Kidney (tissue), 14 donors: ENCODE measurements around the gene FAM221B. TPM values are rescaled to one million over a fixed set of nuclear protein-coding genes. Genes with fewer than 3 reads are reported as not detected.

Source experiments
- DNase-seq, 5 donors: peaks; one replicate each; pipeline ENCODE4 v3.0.0-alpha.2; 2013 to 2020
- FAIRE-seq: peaks from 2 replicates; lab custom pipeline; 2012; peaks lifted over from hg19 to GRCh38; lab: Jason Lieb, UNC
- H3K27ac ChIP-seq, 2 donors: one replicate each; pipeline ENCODE4 v1.7.0; 2013; ENCODE audit warnings: low read depth in 2 of 2, low read length in 2 of 2, inconsistent platforms in 1 of 2
- H3K27me3 ChIP-seq: one replicate; pipeline ENCODE4 v1.7.1; 2013; ENCODE audit warnings: low read length, inconsistent platforms; ENCODE audit not compliant: control insufficient read depth, insufficient read depth
- H3K36me3 ChIP-seq, 3 donors: one replicate each; pipeline versions ENCODE4 v1.7.0 to v1.7.1; 2013; ENCODE audit warnings: low read length in 3 of 3, control low read depth in 1 of 3, inconsistent platforms in 1 of 3; ENCODE audit not compliant: insufficient read depth in 3 of 3, control insufficient read depth in 2 of 3
- H3K4me1 ChIP-seq, 3 donors: one replicate each; pipeline versions ENCODE4 v1.7.0 to v1.7.1; 2013; ENCODE audit warnings: low read length in 3 of 3, inconsistent platforms in 1 of 3, low read depth in 1 of 3; ENCODE audit not compliant: control insufficient read depth in 2 of 3, insufficient read depth in 2 of 3
- H3K4me3 ChIP-seq, 3 donors: one replicate each; pipeline versions ENCODE4 v1.7.0 to v1.8.1; 2013; ENCODE audit warnings: low read length in 3 of 3, control low read depth in 1 of 3, inconsistent platforms in 1 of 3
- H3K9ac ChIP-seq, 3 donors: one replicate each; pipeline versions ENCODE4 v1.7.0 to v1.7.1; 2013; ENCODE audit warnings: low read length in 3 of 3, control low read depth in 1 of 3, inconsistent platforms in 1 of 3
- H3K9me3 ChIP-seq, 3 donors: one replicate each; pipeline versions ENCODE4 v1.7.0 to v1.7.1; 2013; ENCODE audit warnings: low read length in 3 of 3, control low read depth in 1 of 3, inconsistent platforms in 1 of 3; ENCODE audit not compliant: control insufficient read depth in 2 of 3, insufficient read depth in 1 of 3
- CTCF ChIP-seq: IDR thresholded peaks from 3 replicates; pipeline ENCODE4 v1.5.1; 2012; ENCODE audit warnings: mild to moderate bottlenecking, moderate library complexity, borderline replicate concordance; ENCODE audit not compliant: insufficient read depth; ENCODE audit errors: extremely low read depth
- intact Hi-C: fragments of 100-400 bp; cut with DNase I; formaldehyde crosslinking; loops from one replicate; pipeline ENCODE4 v1.11.1; 2022
- polyA plus RNA-seq: library from polyadenylated mRNA; stranded (reverse); fragments of 350-450 nt; fragmentation: Illumina TruSeq; extraction: RNeasy Lipid Tissue Mini Kit (QIAGEN cat#74804); gene quantifications from one replicate; pipeline ENCODE4 v1.2.3, GENCODE V29; 2014; ENCODE audit warnings: low read depth, low replicate concordance; ENCODE audit not compliant: insufficient read depth
- total RNA-seq: library from RNA; stranded (reverse); fragmentation: NEBNext Ultra II Directional; extraction: Animal tissue kit (Norgen Biotek cat#: 25700); gene quantifications from one replicate; pipeline ENCODE4 v1.2.1, GENCODE V29; 2021
- donor health status: control.
- donor health status: control.
- donor health status: control.
- donor health status: control.
- donor health status: control.
- donor health status: DM: yes; HTN: yes; CAD: no.
- donor health status: Normal renal cell carcinoma (clear cell type).

Gene FAM221B
- total and polyA plus RNA-seq, 2 donors from 2014 or later, result not detected

GRCh38 chr9:35870351-35870923, 41.9 kb upstream of the FAM221B start, which contains the start of gene OR13J1:
OR13J1 (minus strand) TSS chr9:35870401; CDS start chr9:35870401, 0 bp downstream.
- Histone ChIP-seq H3K27ac (no peak within 1 kb of the TSS), H3K9ac (no peak within 1 kb of the TSS), H3K4me1 (no peaks in the 10 kb centered on the region), H3K9me3 (no peaks in the 10 kb centered on the region), H3K4me3 (no peak within 1 kb of the TSS), H3K36me3 (no peaks in the 10 kb centered on the region), H3K27me3 (no peaks in the 10 kb centered on the region)
- TF ChIP-seq CTCF, result no peak
- intact Hi-C loops, result no loop called here
- DNase-seq (no peak), FAIRE-seq (no peak)

GRCh38 chr9:35869621-35870216, 41.2 kb upstream of the FAM221B start:
- no peak overlapping the region for H3K9ac ChIP-seq
- H3K4me1 ChIP-seq, result no peaks in the 10 kb centered on the region
- FAIRE-seq (no peak), DNase-seq (no peak)
- H3K4me3 ChIP-seq, result no peak overlapping the region
- no peaks in the 10 kb centered on the region for H3K36me3 ChIP-seq
- no peaks in the 10 kb centered on the region for H3K27me3 ChIP-seq
- H3K27ac ChIP-seq, result no peak overlapping the region
- H3K9me3 ChIP-seq, result no peaks in the 10 kb centered on the region
- no peak for TF ChIP-seq CTCF
- intact Hi-C loops, result no loop called here

GRCh38 chr9:35868933-35869332, 40.4 kb upstream of the FAM221B start:
- TF ChIP-seq CTCF, result no peak
- no peak overlapping the region for H3K27ac ChIP-seq
- intact Hi-C loops, result no loop called here
- FAIRE-seq, result no peak
- no peak overlapping the region for H3K9ac ChIP-seq
- H3K4me1 ChIP-seq, result no peaks in the 10 kb centered on the region
- H3K36me3 ChIP-seq, result no peaks in the 10 kb centered on the region
- H3K27me3 ChIP-seq, result no peaks in the 10 kb centered on the region
- DNase-seq, result no peak
- H3K4me3 ChIP-seq, result no peak overlapping the region
- H3K9me3 ChIP-seq, result no peaks in the 10 kb centered on the region

- H3K4me3 ChIP-seq, result no peak overlapping the region
- no peak for FAIRE-seq
- H3K4me1 ChIP-seq, result no peaks in the 10 kb centered on the region
- H3K27ac ChIP-seq, result no peak overlapping the region
- DNase-seq, result no peak
- no peaks in the 10 kb centered on the region for H3K36me3 ChIP-seq
- no peak for TF ChIP-seq CTCF
- no peak overlapping the region for H3K9ac ChIP-seq
- intact Hi-C loops, result no loop called here
- no peaks in the 10 kb centered on the region for H3K27me3 ChIP-seq
- H3K9me3 ChIP-seq, result no peaks in the 10 kb centered on the region
Observed at GRCh38 chr9:35867538-35867937, 39.0 kb upstream of the FAM221B start.
